ENCODE measurements around the gene EMC9. TPM values are rescaled to one million over a fixed set of nuclear protein-coding genes. Genes with fewer than 3 reads are reported as not detected.
A peak's percentile ranks its signal among the peaks of the same experiment; 100 is the strongest.

Gene EMC9
- total RNA-seq, 1 donor from 2014 or later: 22.6 TPM

- intact Hi-C loops (cut with micrococcal nuclease): no loop called here
- ChIA-PET POLR2A (interaction anchor here (0.9 to 4.6 kb wide), 13 partner anchors 8 to 285 kb away, joined by 3 to 94 read pairs (median 21); partner anchors contain the start of genes CBLN3, CHMP4A, DCAF11 and IRF9), CTCF (interaction anchor here (0.8 to 4.2 kb wide), 4 partner anchors 9 to 163 kb away, joined by 3 to 45 read pairs (median 20); partner anchors contain the start of genes IRF9 and PSME1)
- H3K4me1 Mint-ChIP-seq: peaks cover 67% of the 10 kb centered on the region
- H3K9me3 Mint-ChIP-seq: no peaks in the 10 kb centered on the region
- TF ChIP-seq CTCF (IDR thresholded peaks at IDR 0.05): no peak
- H3K36me3 Mint-ChIP-seq (ENCODE audit: low read depth): peaks cover 63% of the 10 kb centered on the region
- H3K4me3 Mint-ChIP-seq: peak overlapping the region; percentile 97
- H3K27ac Mint-ChIP-seq: peak overlapping the region; percentile 94
- DNase-seq (no peak), ATAC-seq (ENCODE audit: low read depth) (no peak)
- H3K27me3 Mint-ChIP-seq: no peaks in the 10 kb centered on the region
Observed at GRCh38 chr14:24145219-24145618, 3.8 kb upstream of the EMC9 start.

GRCh38 chr14:24144451-24144850 lies 3.1 kb upstream of the EMC9 start:
- POLR2A ChIA-PET: interaction anchor here (0.5 to 2.2 kb wide), 4 partner anchors 17 to 97 kb away, joined by 3 to 9 read pairs (median 6); partner anchors contain the start of gene IRF9
- Mint-ChIP-seq H3K27me3 (no peaks in the 10 kb centered on the region), H3K4me3 (no peak overlapping the region), H3K27ac (no peak overlapping the region), H3K36me3 (ENCODE audit: low read depth) (peaks cover 62% of the 10 kb centered on the region), H3K9me3 (no peaks in the 10 kb centered on the region), H3K4me1 (peaks cover 74% of the 10 kb centered on the region)
- CTCF ChIA-PET: interaction anchor here (1.4 kb wide), 1 partner anchor 69 kb away, joined by 3 read pairs; the partner anchor contains the start of gene CHMP4A
- intact Hi-C loops (cut with micrococcal nuclease): no loop called here
- DNase-seq: no peak
- TF ChIP-seq CTCF (IDR thresholded peaks at IDR 0.05): no peak
- ATAC-seq (ENCODE audit: low read depth): no peak

GRCh38 chr14:24143511-24143910 lies 2.1 kb upstream of the EMC9 start:
- intact Hi-C loops (cut with micrococcal nuclease): no loop called here
- H3K36me3 Mint-ChIP-seq (ENCODE audit: low read depth): peaks cover 62% of the 10 kb centered on the region
- POLR2A ChIA-PET: interaction anchor here (0.8 to 2.2 kb wide), 4 partner anchors 18 to 53 kb away, joined by 4 to 8 read pairs (median 4); partner anchors contain the start of genes DCAF11, IRF9 and NRL

GRCh38 chr14:24139272-24139934 lies 2.0 kb downstream of the EMC9 start:
- CTCF ChIA-PET: interaction anchor here (3.1 kb wide), 1 partner anchor 31 kb away, joined by 13 read pairs; no protein-coding TSS in a partner anchor
- intact Hi-C loops (cut with micrococcal nuclease): no loop called here

More at GRCh38 chr14:24143511-24143910, 2.1 kb upstream of the EMC9 start:
- Mint-ChIP-seq H3K27me3 (no peaks in the 10 kb centered on the region), H3K27ac (no peak overlapping the region), H3K4me3 (no peak overlapping the region), H3K4me1 (peaks cover 75% of the 10 kb centered on the region), H3K9me3 (no peaks in the 10 kb centered on the region)
- no peak for TF ChIP-seq CTCF (IDR thresholded peaks at IDR 0.05)
- ATAC-seq (ENCODE audit: low read depth) (no peak), DNase-seq (no peak)
- CTCF ChIA-PET: interaction anchor here (1.0 to 1.4 kb wide), 2 partner anchors 18 to 70 kb away, joined by 3 read pairs; partner anchors contain the start of genes CHMP4A and IRF9

More at GRCh38 chr14:24139272-24139934, 2.0 kb downstream of the EMC9 start:
- Mint-ChIP-seq H3K36me3 (ENCODE audit: low read depth) (peaks cover 63% of the 10 kb centered on the region), H3K27me3 (no peaks in the 10 kb centered on the region), H3K4me1 (peaks cover 68% of the 10 kb centered on the region), H3K9me3 (no peaks in the 10 kb centered on the region), H3K4me3 (peak overlapping the region; percentile 52), H3K27ac (no peak overlapping the region)
- POLR2A ChIA-PET: interaction anchor here (0.9 to 9.4 kb wide), 4 partner anchors 8 to 49 kb away, joined by 3 to 239 read pairs (median 54); partner anchors contain the start of genes DCAF11, IPO4, NRL and PSME2
- DNase-seq (no peak), ATAC-seq (ENCODE audit: low read depth) (no peak)
- no peak for TF ChIP-seq CTCF (IDR thresholded peaks at IDR 0.05)
